GM18499 (cell line): ENCODE measurements around the gene GDPD3.

ENCODE experiments used
- ATAC-seq: cut with Tn5 transposase; IDR thresholded peaks from one replicate; pipeline ENCODE4 v1.9.1; 2021; ENCODE audit warnings: moderate number of reproducible peaks; ENCODE audit not compliant: insufficient read depth, unreplicated experiment

GDPD3 gene

GRCh38 chr16:30063278-30063892, 50.0 kb downstream of the GDPD3 start:
- no peak for ATAC-seq

GRCh38 chr16:30060836-30061554, 52.3 kb downstream of the GDPD3 start:
- no peak for ATAC-seq

GRCh38 chr16:30060346-30060745, 53.0 kb downstream of the GDPD3 start:
- ATAC-seq = no peak

GRCh38 chr16:30054959-30055553, 58.3 kb downstream of the GDPD3 start:
- ATAC-seq = no peak
